Esophagus squamous epithelium (tissue), 5 donors: ENCODE measurements around the gene EXOC6. TPM values are rescaled to one million over a fixed set of nuclear protein-coding genes. Genes with fewer than 3 reads are reported as not detected.
A peak's percentile ranks its signal among the peaks of the same experiment; 100 is the strongest.

Experiments
- DNase-seq: peaks from one replicate; lab custom pipeline; 2025; lab: John Stamatoyannopoulos, UW
- H3K27ac ChIP-seq, 4 donors: fragments of 200-600 bp; sonication (generic); one replicate each; pipeline ENCODE4 v1.5.1; 2016 to 2019; ENCODE audit warnings: mild to moderate bottlenecking in 1 of 4
- H3K27me3 ChIP-seq, 4 donors: fragments of 200-600 bp; sonication (generic); 1 replicate in 3 of 4; 2 replicates in 1 of 4; pipeline versions ENCODE4 v1.5.1 to v1.6.0; 2017 to 2021; ENCODE audit warnings: antibody characterized with exemption in 1 of 4
- H3K36me3 ChIP-seq, 3 donors: fragments of 200-600 bp; sonication (generic); one replicate each; pipeline ENCODE4 v1.5.1; 2016 to 2019
- H3K4me1 ChIP-seq, 3 donors: fragments of 200-600 bp; sonication (generic); one replicate each; pipeline ENCODE4 v1.5.1; 2017 to 2019
- H3K4me3 ChIP-seq, 4 donors: fragments of 200-600 bp; sonication (generic); 1 replicate in 3 of 4; 2 replicates in 1 of 4; pipeline ENCODE4 v1.5.1; 2016 to 2019; ENCODE audit warnings: mild to moderate bottlenecking in 2 of 4, moderate library complexity in 1 of 4
- H3K9me3 ChIP-seq, 3 donors: fragments of 200-600 bp; sonication (generic); one replicate each; pipeline ENCODE4 v1.5.1; 2016 to 2019
- POLR2A ChIP-seq, 4 donors: fragments of 450-650 bp; IDR thresholded peaks; one replicate each; pipeline ENCODE4 v1.6.1; 2017; ENCODE audit warnings: antibody characterized with exemption in 4 of 4, mild to moderate bottlenecking in 4 of 4, moderate library complexity in 3 of 4
- WGBS, 2 donors: methylation state at CpG; one replicate each; pipeline ENCODE4 v1.1.5; 2018; 5-methylcytosine and 5-hydroxymethylcytosine counted together
- intact Hi-C: fragments of 100-400 bp; cut with DNase I; formaldehyde crosslinking; loops from one replicate; pipeline ENCODE4 v1.15.0; 2022
- total RNA-seq, 4 donors: library from RNA; depleted of rRNA; stranded (reverse); fragments of >200 nt; gene quantifications; one replicate each; pipeline ENCODE4 v1.1.0, GENCODE V29; 2016
- TF ChIP-seq, protein P1 (sequence below), 6 experiments: fragments of 450-650 bp in 4 of 6; fragments of 200-600 bp in 2 of 6; sonication (generic) in 2 of 6; IDR thresholded peaks; one replicate each; pipeline ENCODE4 v1.5.1; 2016 to 2019; ENCODE audit warnings: antibody characterized with exemption in 6 of 6, mild to moderate bottlenecking in 4 of 6, moderate library complexity in 4 of 6
- donor health status: DM: yes; HTN: yes; CAD: no.

Gene EXOC6
- total RNA-seq, 4 donors from 2014 or later = 1.3 to 9.5 (median 5.6) TPM

DNA sequence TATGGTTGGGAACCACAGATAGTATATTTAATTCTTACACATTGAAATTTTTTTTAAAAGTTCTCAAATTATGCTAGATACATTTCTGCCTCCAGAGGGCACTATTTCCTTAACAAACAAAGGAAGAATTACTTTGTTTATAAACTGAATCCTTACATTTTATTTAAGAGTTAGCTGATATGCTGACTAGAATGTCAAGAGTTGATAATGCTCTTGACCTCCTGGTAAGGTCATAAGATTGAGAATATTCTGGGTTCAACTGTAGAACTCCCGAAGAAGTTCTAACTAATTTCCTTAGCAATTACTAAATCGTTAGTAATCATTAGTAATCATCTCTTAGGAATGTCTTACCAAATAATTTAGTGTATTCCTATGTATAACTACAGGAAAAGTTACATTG is 117.0 kb downstream of the EXOC6 start:
- intact Hi-C loops = no loop called here
- no peaks in the 10 kb centered on the region for H3K36me3 ChIP-seq
- no peak for DNase-seq
- no peaks in the 10 kb centered on the region for H3K27me3 ChIP-seq
- TF ChIP-seq, protein P1, sequence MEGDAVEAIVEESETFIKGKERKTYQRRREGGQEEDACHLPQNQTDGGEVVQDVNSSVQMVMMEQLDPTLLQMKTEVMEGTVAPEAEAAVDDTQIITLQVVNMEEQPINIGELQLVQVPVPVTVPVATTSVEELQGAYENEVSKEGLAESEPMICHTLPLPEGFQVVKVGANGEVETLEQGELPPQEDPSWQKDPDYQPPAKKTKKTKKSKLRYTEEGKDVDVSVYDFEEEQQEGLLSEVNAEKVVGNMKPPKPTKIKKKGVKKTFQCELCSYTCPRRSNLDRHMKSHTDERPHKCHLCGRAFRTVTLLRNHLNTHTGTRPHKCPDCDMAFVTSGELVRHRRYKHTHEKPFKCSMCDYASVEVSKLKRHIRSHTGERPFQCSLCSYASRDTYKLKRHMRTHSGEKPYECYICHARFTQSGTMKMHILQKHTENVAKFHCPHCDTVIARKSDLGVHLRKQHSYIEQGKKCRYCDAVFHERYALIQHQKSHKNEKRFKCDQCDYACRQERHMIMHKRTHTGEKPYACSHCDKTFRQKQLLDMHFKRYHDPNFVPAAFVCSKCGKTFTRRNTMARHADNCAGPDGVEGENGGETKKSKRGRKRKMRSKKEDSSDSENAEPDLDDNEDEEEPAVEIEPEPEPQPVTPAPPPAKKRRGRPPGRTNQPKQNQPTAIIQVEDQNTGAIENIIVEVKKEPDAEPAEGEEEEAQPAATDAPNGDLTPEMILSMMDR (IDR thresholded peaks at IDR 0.05) = peak; percentile 32 to 67 (median 48)
- TF ChIP-seq POLR2A (IDR thresholded peaks at IDR 0.05) = no peak
- H3K27ac ChIP-seq = no peak overlapping the region
- H3K9me3 ChIP-seq = no peaks in the 10 kb centered on the region
- 30 to 32% methylated on average over 2 of the region's 2 CpGs for WGBS, 2 donors
- H3K4me3 ChIP-seq = peak overlapping the region in 1 of 4 donors; percentile 12
- no peaks in the 10 kb centered on the region for H3K4me1 ChIP-seq

DNA sequence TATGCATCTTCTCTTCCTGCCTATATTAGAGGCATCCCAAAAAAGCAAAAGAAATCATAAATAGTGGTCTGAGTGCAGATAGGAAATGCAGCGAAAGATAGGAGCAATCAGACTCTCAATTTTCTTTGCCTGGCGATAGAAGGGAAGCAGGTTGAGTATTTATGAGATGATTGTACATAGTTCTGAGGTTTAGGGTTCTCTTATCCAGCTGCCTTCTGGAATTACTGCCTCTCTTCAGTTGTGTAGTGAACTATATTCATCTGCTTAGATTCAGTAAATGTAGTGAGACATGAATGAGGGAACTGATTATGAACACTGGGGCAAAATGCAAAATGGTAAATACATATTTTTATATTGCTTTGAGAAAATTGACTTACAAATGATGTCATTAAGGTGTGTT is 119.3 kb downstream of the EXOC6 start:
- 93 to 100% methylated on average over 2 of the region's 2 CpGs for WGBS, 2 donors
- Histone ChIP-seq H3K27ac (no peak overlapping the region), H3K9me3 (no peaks in the 10 kb centered on the region), H3K27me3 (no peaks in the 10 kb centered on the region), H3K4me3 (no peak overlapping the region), H3K36me3 (no peaks in the 10 kb centered on the region), H3K4me1 (no peaks in the 10 kb centered on the region)
- no peak for TF ChIP-seq POLR2A (IDR thresholded peaks at IDR 0.05)
- TF ChIP-seq, protein P1 (IDR thresholded peaks at IDR 0.05) = no peak
- no peak for DNase-seq
- intact Hi-C loops = no loop called here

DNA sequence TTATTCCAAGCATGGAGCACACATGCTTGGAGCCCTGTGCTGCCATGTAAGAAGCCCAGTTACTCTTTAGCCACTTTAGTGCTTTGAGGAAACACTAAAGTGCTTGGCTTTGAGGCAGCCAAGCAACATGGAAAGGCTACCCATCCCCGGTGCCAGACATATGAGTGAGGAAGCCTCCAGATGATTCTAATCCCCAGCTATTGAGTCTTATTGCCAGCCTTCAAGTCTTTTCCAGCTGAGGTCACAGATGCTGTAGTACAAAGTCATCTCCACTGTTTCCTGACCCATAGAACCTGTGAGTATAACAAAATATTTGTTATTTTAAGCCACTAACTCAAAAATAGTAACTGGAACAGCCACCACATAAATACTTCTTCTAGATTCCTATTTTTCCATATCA is 120.8 kb downstream of the EXOC6 start:
- DNase-seq = no peak
- Histone ChIP-seq H3K27ac (no peak overlapping the region), H3K36me3 (no peaks in the 10 kb centered on the region), H3K9me3 (no peaks in the 10 kb centered on the region), H3K27me3 (no peaks in the 10 kb centered on the region), H3K4me3 (no peak overlapping the region), H3K4me1 (no peaks in the 10 kb centered on the region)
- TF ChIP-seq, protein P1 (IDR thresholded peaks at IDR 0.05) = no peak
- no peak for TF ChIP-seq POLR2A (IDR thresholded peaks at IDR 0.05)
- intact Hi-C loops = no loop called here
- WGBS, 2 donors = 77 to 88% methylated on average over 1 of the region's 1 CpG

DNA sequence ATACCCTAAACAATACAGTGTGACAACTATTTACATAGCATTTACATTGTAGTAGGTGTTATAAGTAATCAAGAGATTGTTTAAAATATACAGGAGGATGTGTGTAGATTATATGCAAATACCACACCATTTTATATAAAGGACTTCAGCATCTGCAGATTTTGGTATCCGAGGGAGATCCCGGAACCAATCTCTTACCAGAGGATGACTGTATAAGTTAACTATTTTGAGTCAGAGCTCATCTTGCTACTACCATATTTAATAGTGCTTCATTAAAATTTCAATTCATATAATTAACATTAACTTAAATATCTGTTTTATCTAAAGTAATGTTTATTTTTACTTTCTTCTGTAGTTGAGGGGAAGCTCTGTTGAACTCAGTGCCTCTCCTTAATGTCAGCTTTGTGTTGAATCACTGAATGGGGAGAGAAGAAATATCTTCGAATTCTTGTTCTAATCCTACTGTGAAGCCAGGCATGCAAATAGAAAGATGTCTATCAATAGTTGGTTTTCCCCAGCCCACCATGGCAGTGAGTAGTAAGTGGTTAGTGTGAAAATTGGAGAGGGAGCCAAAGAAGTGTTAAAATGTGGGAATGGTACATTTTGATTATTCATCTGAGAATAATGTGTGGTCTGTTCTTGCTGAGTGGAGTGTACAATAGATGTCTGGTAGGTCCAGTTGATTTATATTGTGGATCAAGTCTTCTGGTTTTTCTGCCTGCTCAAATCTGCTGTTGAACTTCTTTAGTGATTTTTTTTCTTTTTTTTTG is 122.2 kb downstream of the EXOC6 start:
- no peak for DNase-seq
- H3K27me3 ChIP-seq = no peaks in the 10 kb centered on the region
- H3K4me3 ChIP-seq = no peak overlapping the region
- H3K27ac ChIP-seq = no peak overlapping the region
- TF ChIP-seq POLR2A (IDR thresholded peaks at IDR 0.05) = no peak
- TF ChIP-seq, protein P1 (IDR thresholded peaks at IDR 0.05) = no peak
- no peaks in the 10 kb centered on the region for H3K36me3 ChIP-seq
- no peaks in the 10 kb centered on the region for H3K9me3 ChIP-seq
- no peaks in the 10 kb centered on the region for H3K4me1 ChIP-seq
- intact Hi-C loops = no loop called here
- WGBS, 2 donors = 83 to 85% methylated on average over 3 of the region's 3 CpGs

DNA sequence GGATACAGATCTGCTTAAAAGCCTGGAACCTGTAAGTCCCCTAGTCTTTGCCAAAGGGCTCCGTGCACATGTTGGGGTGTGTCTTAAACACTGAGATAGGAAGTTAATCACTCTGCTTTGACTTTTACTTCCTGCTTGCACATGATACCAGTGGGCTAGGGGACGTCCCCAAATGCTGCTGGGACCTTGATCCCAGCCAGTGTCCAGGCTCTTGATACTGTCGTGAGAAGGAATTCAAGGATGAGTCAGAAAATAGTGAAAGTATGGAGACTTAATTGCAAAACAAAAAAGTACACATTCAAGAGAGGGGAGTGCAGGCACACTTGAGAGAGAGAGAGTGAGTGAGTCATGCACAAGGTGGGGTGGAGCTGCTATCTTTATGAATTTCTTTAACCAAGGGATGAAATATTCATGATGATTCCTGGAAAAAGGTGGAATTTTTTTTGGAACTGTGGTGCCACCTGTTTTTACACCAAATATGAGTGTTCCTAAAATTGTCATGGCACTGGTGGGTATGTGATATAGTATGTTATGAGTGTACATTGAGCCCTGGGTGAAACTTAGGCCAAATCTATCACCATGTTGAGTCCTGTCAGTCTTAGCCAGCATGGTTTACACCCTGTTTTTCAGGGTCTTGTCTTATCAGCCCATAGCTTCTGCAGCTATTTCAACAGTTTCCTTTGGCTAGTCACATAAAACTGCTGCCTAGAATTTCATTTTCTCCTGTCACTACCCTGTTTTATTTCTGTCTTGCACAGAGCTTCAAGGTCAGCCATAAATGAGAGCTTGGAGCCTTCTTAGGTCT is 123.9 kb downstream of the EXOC6 start:
- intact Hi-C loops = no loop called here
- Histone ChIP-seq H3K27me3 (no peaks in the 10 kb centered on the region), H3K36me3 (no peaks in the 10 kb centered on the region), H3K9me3 (no peaks in the 10 kb centered on the region), H3K4me3 (no peak overlapping the region), H3K4me1 (no peaks in the 10 kb centered on the region), H3K27ac (no peak overlapping the region)
- WGBS, 2 donors = 11 to 12% methylated on average over 3 of the region's 3 CpGs
- DNase-seq = no peak
- TF ChIP-seq, protein P1 (IDR thresholded peaks at IDR 0.05) = no peak
- TF ChIP-seq POLR2A (IDR thresholded peaks at IDR 0.05) = no peak
